Measurements from ENCODE around the gene CREM.

GRCh38 chr10:35214607-35215020, 88.0 kb downstream of the CREM start:
- no peak for TF ChIP-seq CTCF (IDR thresholded peaks at IDR 0.05)
- TF ChIP-seq POLR2A (IDR thresholded peaks at IDR 0.05) = no peak

Data from lower leg skin (tissue), 3 donors.